Small intestine (tissue), 7 donors: ENCODE results near the gene NCBP2. TPM values are rescaled to one million over a fixed set of nuclear protein-coding genes. Genes with fewer than 3 reads are reported as not detected.
A peak's percentile ranks its signal among the peaks of the same experiment; 100 is the strongest.
"Not testable (repeated sequence)": the region's sequence is repeated elsewhere in the genome, so short reads cannot be mapped to it uniquely, and the experiment has no call there.

Experiments
- DNase-seq, 2 donors: peaks; one replicate each; pipeline versions ENCODE4 v3.0.0 to v3.0.0-alpha.2; 2013
- FAIRE-seq: peaks from 2 replicates; lab custom pipeline; 2012; peaks lifted over from hg19 to GRCh38; lab: Jason Lieb, UNC
- H3K27ac ChIP-seq, 3 donors: one replicate each; pipeline ENCODE4 v1.5.1; 2013; ENCODE audit warnings: low read length in 2 of 3, mild to moderate bottlenecking in 2 of 3, control low read depth in 1 of 3, inconsistent platforms in 1 of 3, low read depth in 1 of 3, moderate library complexity in 1 of 3
- H3K27me3 ChIP-seq, 3 donors: one replicate each; pipeline ENCODE4 v1.6.1; 2013; ENCODE audit warnings: low read length in 3 of 3, inconsistent platforms in 1 of 3; ENCODE audit not compliant: control insufficient read depth in 3 of 3, insufficient read depth in 3 of 3
- H3K36me3 ChIP-seq, 3 donors: one replicate each; pipeline ENCODE4 v1.6.1; 2013; ENCODE audit warnings: low read length in 3 of 3, inconsistent platforms in 1 of 3, low read depth in 1 of 3, mild to moderate bottlenecking in 1 of 3, moderate library complexity in 1 of 3; ENCODE audit not compliant: control insufficient read depth in 3 of 3, insufficient read depth in 2 of 3
- H3K4me1 ChIP-seq, 3 donors: one replicate each; pipeline ENCODE4 v1.6.1; 2013; ENCODE audit warnings: low read length in 2 of 3, inconsistent platforms in 1 of 3, low read depth in 1 of 3, mild to moderate bottlenecking in 1 of 3, moderate library complexity in 1 of 3; ENCODE audit not compliant: control insufficient read depth in 3 of 3, insufficient read depth in 2 of 3
- H3K4me3 ChIP-seq, 3 donors: one replicate each; pipeline ENCODE4 v1.5.1; 2013; ENCODE audit warnings: low read length in 3 of 3, control low read depth in 1 of 3, inconsistent platforms in 1 of 3, low read depth in 1 of 3, mild to moderate bottlenecking in 1 of 3, moderate library complexity in 1 of 3
- H3K9me3 ChIP-seq, 2 donors: one replicate each; pipeline ENCODE4 v1.6.1; 2013; ENCODE audit warnings: low read depth in 1 of 2, low read length in 1 of 2; ENCODE audit not compliant: control insufficient read depth in 2 of 2, insufficient read depth in 1 of 2
- WGBS, 3 donors: extraction: QIAGEN DNeasy Blood & Tissue Kit; methylation state at CpG; one replicate each; pipeline ENCODE4 v1.1.7; 2013; 5-methylcytosine and 5-hydroxymethylcytosine counted together
- polyA plus RNA-seq, 4 donors: library from polyadenylated mRNA; stranded (reverse) in 3 of 4; unstranded in 1 of 4; fragments of 200-250 nt in 3 of 4; fragments of 120-200 nt in 1 of 4; gene quantifications; one replicate each; pipeline versions ENCODE4 v1.2.1 to v1.2.3, GENCODE V29; 2013
- donor health status: healthy with polysubstance abuse.
- donor health status: control.
- donor health status: control.
- donor health status: Bipolar disorder and iron deficiency.
- donor health status: healthy.

The NCBP2 gene
- polyA plus RNA-seq, 4 donors, result 28.6 to 111 (median 38.1) TPM

DNA sequence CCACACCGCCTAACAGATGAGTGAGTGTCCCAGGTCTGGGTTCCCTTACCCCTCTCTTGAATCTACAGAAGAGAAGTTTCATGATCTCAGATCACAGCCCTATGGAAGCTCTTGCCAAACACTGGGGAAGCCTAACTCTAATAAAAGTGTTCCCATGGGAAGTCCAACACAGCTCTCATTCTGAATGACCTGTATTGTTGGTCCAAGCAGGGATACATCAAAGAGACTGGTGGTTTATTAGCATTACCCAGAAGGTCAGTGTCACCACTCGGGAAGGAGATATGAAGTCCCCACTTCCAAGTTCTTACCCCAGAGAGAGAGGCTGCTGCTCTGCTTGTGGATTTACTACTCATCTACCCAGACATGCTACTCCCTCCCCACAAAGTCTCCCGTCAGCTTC lies 9.0 kb upstream of the NCBP2 start:
- H3K4me3 ChIP-seq, result no peak overlapping the region
- no peaks in the 10 kb centered on the region for H3K9me3 ChIP-seq
- no peaks in the 10 kb centered on the region for H3K4me1 ChIP-seq
- no peak overlapping the region for H3K27ac ChIP-seq
- H3K27me3 ChIP-seq, result no peaks in the 10 kb centered on the region
- DNase-seq (no peak), FAIRE-seq (no peak)
- 84 to 96% (median 95%) methylated on average over 3 of the region's 3 CpGs for WGBS, 3 donors
- peaks cover 0 to 49% (median 0%) of the 10 kb centered on the region in 3 donors for H3K36me3 ChIP-seq

DNA sequence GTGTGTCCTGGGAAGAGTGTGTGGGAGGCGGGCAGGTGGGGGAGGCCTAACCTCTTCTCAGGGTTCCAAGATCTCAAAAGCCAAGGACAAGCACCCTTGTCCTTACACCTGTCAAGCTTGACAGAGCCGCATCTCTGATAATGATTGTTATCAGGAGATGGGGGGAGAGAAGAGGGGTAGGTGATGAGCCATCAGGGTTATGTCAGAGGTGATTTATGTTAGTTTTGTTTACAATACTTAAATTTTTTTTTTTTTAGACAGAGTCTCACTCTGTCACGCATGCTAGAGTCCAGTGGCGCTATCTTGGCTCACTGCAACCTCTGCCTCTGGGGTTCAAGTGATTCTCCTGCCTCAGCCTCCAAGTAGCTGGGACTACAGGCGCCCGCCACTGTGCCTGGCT lies 7.4 kb upstream of the NCBP2 start:
- Histone ChIP-seq H3K4me3 (no peak overlapping the region), H3K36me3 (peaks cover 0 to 54% (median 0%) of the 10 kb centered on the region in 3 donors), H3K27ac (no peak overlapping the region), H3K27me3 (no peaks in the 10 kb centered on the region), H3K4me1 (peaks cover 0 to 5% (median 0%) of the 10 kb centered on the region in 3 donors), H3K9me3 (no peaks in the 10 kb centered on the region)
- WGBS, 3 donors, result 89 to 94% (median 91%) methylated on average over 6 of the region's 6 CpGs
- DNase-seq (no peak), FAIRE-seq (no peak)

DNA sequence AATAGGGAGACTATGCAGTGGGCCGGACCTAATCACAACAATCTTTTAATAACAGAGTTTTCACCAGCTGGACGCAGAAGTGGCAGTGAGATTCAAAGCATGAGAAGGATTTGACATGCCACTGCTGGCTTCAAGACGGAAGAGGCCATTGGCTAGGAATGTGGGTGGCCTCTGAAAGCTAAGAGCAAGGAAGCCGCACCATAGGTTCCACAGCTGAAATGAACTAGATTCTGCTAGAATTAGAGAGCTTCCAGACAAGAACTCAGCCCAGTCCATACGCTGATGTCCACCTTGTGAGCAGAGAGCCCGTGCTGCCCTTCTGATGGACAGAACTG lies 6.9 kb upstream of the NCBP2 start:
- peaks cover 0 to 53% (median 0%) of the 10 kb centered on the region in 3 donors for H3K36me3 ChIP-seq
- H3K27ac ChIP-seq, result no peak overlapping the region
- no peak for FAIRE-seq
- WGBS, 3 donors, result 74 to 91% (median 91%) methylated on average over 6 of the region's 6 CpGs
- no peaks in the 10 kb centered on the region for H3K27me3 ChIP-seq
- no peaks in the 10 kb centered on the region for H3K9me3 ChIP-seq
- DNase-seq, result no peak
- no peak overlapping the region for H3K4me3 ChIP-seq
- peaks cover 0 to 10% (median 0%) of the 10 kb centered on the region in 3 donors for H3K4me1 ChIP-seq

DNA sequence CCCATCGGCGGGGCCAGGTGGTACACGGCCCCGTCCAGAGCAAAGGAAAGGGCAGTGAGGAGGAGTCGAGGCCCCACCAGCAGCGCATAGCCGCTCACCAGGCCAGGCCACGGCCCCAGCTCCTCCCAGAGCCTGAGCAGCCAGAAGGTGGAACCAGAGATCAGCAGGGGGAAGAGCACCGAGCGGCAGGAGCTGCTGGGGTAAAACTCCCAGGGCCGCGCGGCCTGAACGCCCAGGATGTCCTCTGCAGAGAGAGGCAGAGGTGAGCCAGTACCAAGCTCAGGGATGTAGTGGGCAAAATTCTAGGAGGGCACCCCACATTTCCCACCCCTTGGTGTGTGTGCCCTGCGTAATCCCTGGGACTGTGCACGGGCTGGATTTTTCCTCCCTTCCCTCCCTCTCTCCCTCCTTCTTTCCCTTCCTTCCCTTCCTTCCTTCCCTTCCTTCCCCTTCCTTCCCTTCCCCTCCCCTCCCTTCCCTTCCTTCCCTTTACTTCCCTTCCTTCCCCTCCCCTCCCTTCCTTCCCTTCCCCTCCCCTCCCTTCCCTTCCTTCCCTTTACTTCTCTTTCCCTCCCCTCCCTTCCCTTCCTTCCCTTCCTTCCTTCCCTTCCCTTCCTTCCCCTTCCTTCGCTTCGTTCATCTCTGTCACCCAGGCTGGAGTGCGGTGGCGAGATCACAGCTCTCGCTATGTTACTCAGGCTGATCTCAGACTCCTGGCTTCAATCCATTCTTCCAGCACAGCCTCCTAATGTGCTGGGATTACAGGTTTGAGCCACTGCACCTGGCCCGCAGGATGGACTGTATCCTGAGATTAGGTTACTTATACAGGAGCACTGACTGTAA lies 6.3 kb upstream of the NCBP2 start:
- FAIRE-seq (no peak), DNase-seq (peak in 1 of 2 donors; percentile 39)
- 57 to 66% (median 59%) methylated on average over 22 of the region's 22 CpGs for WGBS, 3 donors
- H3K9me3 ChIP-seq, result no peaks in the 10 kb centered on the region
- no peaks in the 10 kb centered on the region for H3K27me3 ChIP-seq
- H3K4me1 ChIP-seq, result peaks cover 0 to 15% (median 0%) of the 10 kb centered on the region in 3 donors
- no peak overlapping the region for H3K4me3 ChIP-seq
- H3K36me3 ChIP-seq, result peaks cover 0 to 54% (median 0%) of the 10 kb centered on the region in 3 donors
- H3K27ac ChIP-seq, result no peak overlapping the region

DNA sequence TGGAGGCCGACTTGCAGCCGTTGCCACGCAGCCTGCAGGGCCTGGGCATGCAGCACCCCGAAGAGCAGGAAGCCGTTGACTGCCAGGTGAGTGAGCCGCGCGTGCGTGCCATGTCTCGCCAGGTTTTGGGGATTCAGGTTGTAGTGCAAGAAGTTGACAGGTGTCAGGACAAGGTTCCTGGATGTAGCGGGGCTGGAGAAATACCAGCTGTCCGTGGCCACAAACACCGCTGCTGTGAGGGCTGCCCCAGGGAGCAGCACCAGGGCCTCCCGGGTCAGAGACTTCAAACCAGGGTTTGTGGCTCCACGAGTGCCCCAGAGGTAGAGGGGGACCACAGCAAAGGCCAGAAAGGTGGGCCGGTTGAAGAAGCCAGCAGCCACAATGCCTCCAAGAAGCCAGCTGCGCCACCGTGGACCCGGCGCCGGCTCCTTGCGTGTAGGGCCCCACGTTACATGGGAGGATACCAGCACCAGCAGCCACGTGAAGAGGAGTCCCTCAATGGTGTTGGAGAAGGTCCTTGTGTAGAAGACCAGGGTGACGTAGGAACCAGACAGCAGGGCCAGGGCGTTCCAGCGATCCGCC lies 5.6 kb upstream of the NCBP2 start:
- Histone ChIP-seq H3K27me3 (no peaks in the 10 kb centered on the region), H3K36me3 (peaks cover 0 to 56% (median 0%) of the 10 kb centered on the region in 3 donors), H3K4me3 (no peak overlapping the region), H3K27ac (no peak overlapping the region), H3K9me3 (no peaks in the 10 kb centered on the region), H3K4me1 (peaks cover 0 to 18% (median 0%) of the 10 kb centered on the region in 3 donors)
- WGBS, 3 donors, result 89 to 93% (median 91%) methylated on average over 28 of the region's 28 CpGs
- no peak for DNase-seq
- no peak for FAIRE-seq

DNA sequence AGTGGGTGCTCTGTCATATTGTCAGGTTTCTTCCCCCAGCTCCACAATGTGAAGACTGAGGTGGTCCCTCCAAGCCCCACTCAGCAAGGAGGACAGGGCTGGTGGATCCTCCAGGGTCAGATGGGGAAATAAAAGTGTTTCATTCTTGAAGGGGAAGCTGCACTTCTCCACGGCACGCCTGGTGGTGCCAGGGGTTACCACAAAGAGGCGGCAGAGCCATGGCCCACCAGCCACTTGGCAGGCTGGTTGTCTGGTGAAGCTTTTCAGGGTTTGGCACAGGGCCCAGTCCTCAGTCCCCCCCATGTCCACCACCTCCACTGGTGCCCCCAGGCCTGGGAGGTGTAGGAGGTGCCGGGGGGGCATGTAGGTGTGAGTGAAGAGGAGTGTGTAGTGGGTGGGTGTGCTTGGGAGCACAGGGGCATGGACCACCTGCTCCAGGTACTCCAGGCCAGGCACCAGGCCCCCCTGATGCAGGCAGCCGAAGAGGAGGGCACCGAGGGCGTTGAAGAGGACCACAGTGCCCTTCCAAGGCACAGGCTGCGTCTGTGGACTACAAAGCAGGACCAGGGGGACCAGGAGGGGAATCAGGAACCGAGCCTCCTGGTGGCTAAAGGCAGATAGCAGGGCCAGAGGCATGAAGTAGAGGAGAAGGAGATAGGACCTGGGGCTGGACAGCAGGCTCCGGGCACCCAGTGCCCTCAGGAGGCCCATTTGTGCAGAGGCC lies 5.0 kb upstream of the NCBP2 start:
- DNase-seq (no peak), FAIRE-seq (no peak)
- H3K4me3 ChIP-seq, result no peak overlapping the region

DNA sequence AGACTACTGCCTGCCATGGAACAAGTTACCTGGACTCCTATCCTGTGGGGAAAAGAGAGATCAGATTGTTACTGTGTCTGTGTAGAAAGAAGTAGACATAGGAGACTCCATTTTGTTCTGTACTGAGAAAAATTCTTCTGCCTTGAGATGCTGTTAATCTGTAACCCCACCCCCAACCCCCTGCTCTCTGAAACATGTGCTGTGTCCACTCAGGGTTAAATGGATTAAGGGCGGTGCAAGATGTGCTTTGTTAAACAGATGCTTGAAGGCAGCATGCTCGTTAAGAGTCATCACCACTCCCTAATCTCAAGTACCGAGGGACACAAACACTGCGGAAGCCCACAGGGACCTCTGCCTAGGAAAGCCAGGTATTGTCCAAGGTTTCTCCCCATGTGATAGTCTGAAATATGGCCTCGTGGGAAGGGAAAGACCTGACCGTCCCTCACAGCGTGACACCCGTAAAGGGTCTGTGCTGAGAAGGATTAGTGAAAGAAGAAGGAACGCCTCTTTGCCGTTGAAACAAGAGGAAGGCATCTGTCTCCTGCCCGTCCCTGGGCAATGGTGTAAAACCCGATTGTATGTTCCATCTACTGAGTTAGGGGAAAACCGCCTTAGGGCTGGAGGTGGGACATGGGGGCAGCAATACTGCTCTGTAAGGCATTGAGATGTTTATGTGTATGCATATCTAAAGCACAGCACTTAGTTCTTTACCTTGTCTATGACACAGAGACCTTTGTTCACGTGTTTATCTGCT lies 1.9 kb upstream of the NCBP2 start:
- not testable (repeated sequence) for FAIRE-seq, H3K27me3 ChIP-seq, H3K9me3 ChIP-seq
- 61 to 78% (median 69%) methylated on average over 13 to 14 of the region's 14 CpGs for WGBS, 3 donors
- Histone ChIP-seq H3K4me3 (peak overlapping the region in 1 of 3 donors; percentile 83), H3K27ac (peak overlapping the region in 1 of 3 donors; percentile 97), H3K36me3 (peaks cover 0 to 41% (median 0%) of the 10 kb centered on the region in 3 donors), H3K4me1 (peaks cover 0 to 30% (median 3%) of the 10 kb centered on the region in 3 donors)
- DNase-seq, result peak in 1 of 2 donors; percentile 42

More for the DNA sequence above, 5.0 kb upstream of the NCBP2 start:
- no peak overlapping the region for H3K27ac ChIP-seq
- peaks cover 0 to 18% (median 0%) of the 10 kb centered on the region in 3 donors for H3K4me1 ChIP-seq
- WGBS, 3 donors, result 85 to 95% (median 91%) methylated on average over 10 of the region's 10 CpGs
- peaks cover 0 to 56% (median 0%) of the 10 kb centered on the region in 3 donors for H3K36me3 ChIP-seq
- H3K27me3 ChIP-seq, result no peaks in the 10 kb centered on the region
- H3K9me3 ChIP-seq, result no peaks in the 10 kb centered on the region

DNA sequence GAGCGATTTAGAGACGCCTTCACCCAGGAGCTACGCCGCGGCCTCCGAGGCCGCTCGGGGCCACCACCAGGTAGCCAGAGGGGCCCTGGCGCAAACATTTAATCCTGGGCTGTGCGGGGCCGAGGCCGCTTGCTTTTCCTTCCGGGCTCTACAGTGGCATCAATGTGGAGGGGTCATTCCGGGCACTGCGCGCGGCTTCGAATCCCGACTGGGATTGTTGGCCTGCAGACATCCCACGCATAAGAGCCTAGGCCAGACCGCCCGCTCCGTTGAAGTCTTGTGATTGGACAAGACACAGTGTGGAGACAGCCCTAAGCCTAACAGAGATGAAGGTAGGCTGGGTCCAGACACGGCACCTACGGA lies 568 bp upstream of the NCBP2 start:
- DNase-seq, result no peak
- no peaks in the 10 kb centered on the region for H3K9me3 ChIP-seq
- peaks cover 2 to 41% (median 4%) of the 10 kb centered on the region in 3 donors for H3K36me3 ChIP-seq
- WGBS, 3 donors, result 0% methylated on average over 25 of the region's 25 CpGs
- peak overlapping the region; percentile 79 to 97 (median 90) for H3K27ac ChIP-seq
- FAIRE-seq, result no peak
- H3K4me3 ChIP-seq, result peak overlapping the region; percentile 83 to 100 (median 91)
- no peaks in the 10 kb centered on the region for H3K27me3 ChIP-seq
- H3K4me1 ChIP-seq, result peaks cover 0 to 30% (median 3%) of the 10 kb centered on the region in 3 donors
